K562 (cell line): ENCODE measurements around the gene CDC45. TPM values are rescaled to one million over a fixed set of nuclear protein-coding genes. Genes with fewer than 3 reads are reported as not detected.

Experiments
- CAMTA2 ChIP-seq: fragments of 250-450 bp; sonication (Bioruptor Pico); conservative IDR thresholded peaks from 2 replicates; pipeline ENCODE4 v1.5.1; 2022
- E2F3 ChIP-seq: fragments of 250-450 bp; sonication (Bioruptor Pico); IDR thresholded peaks from 2 replicates; pipeline ENCODE4 v1.4.0; 2020; ENCODE audit warnings: mild to moderate bottlenecking
- FOXA1 ChIP-seq: fragments of 450-650 bp; IDR thresholded peaks from 2 replicates; pipeline ENCODE4 v1.6.1; 2016; ENCODE audit warnings: mild to moderate bottlenecking, borderline replicate concordance
- FOXP4 ChIP-seq: sonication (generic); formaldehyde crosslinking; IDR thresholded peaks from 2 replicates; pipeline ENCODE4 v1.8.0; 2022; ENCODE audit warnings: mild to moderate bottlenecking, missing genetic modification reagents, borderline replicate concordance
- GTF2A2 ChIP-seq: IDR thresholded peaks from 2 replicates; pipeline ENCODE4 v1.6.1; 2016; ENCODE audit warnings: mild to moderate bottlenecking, missing genetic modification characterization, missing compliant biosample characterization
- HDGF ChIP-seq: fragments of 450-650 bp; IDR thresholded peaks from 2 replicates; pipeline ENCODE4 v1.6.1; 2016
- HNRNPLL ChIP-seq: fragments of 200-400 bp; formaldehyde crosslinking; IDR thresholded peaks from 2 replicates; pipeline ENCODE4 v1.6.1; 2017; ENCODE audit warnings: low read length, low read depth, mild to moderate bottlenecking; ENCODE audit not compliant: poor library complexity, severe bottlenecking
- HOMEZ ChIP-seq: fragments of 250-450 bp; sonication (Bioruptor Pico); IDR thresholded peaks from 2 replicates; pipeline ENCODE4 v1.4.0; 2020; ENCODE audit warnings: mild to moderate bottlenecking, moderate library complexity
- KAT7 ChIP-seq: sonication (generic); formaldehyde crosslinking; IDR thresholded peaks from 2 replicates; pipeline ENCODE4 v1.8.0; 2022; ENCODE audit warnings: missing genetic modification reagents, mild to moderate bottlenecking, borderline replicate concordance
- LEF1 ChIP-seq: fragments of 450-650 bp; IDR thresholded peaks from 2 replicates; pipeline ENCODE4 v1.6.1; 2016; ENCODE audit warnings: mild to moderate bottlenecking
- MYC ChIP-seq, 2 experiments: fragments of 250-450 bp in 1 of 2; sonication (Bioruptor Pico) in 1 of 2; IDR thresholded peaks; 2 replicates each; pipeline versions ENCODE4 v1.5.1 to v1.6.1; 2012 to 2021; ENCODE audit warnings: low read depth in 2 of 2, borderline replicate concordance in 1 of 2, improper control_type of control experiment in 1 of 2, low read length in 1 of 2, mild to moderate bottlenecking in 1 of 2, moderate library complexity in 1 of 2
- NR4A1 ChIP-seq, 2 experiments: fragments of 250-450 bp in 1 of 2; fragments of 450-650 bp in 1 of 2; sonication (Bioruptor Pico) in 1 of 2; IDR thresholded peaks; 2 replicates each; pipeline versions ENCODE4 v1.4.0 to v1.6.1; 2016 to 2020; ENCODE audit warnings: mild to moderate bottlenecking in 2 of 2, missing compliant biosample characterization in 1 of 2, missing genetic modification characterization in 1 of 2, moderate library complexity in 1 of 2
- PHF20 ChIP-seq: fragments of 450-650 bp; IDR thresholded peaks from 2 replicates; pipeline ENCODE4 v1.6.1; 2018; ENCODE audit not compliant: partially characterized antibody
- POU5F1 ChIP-seq: fragments of 150-350 bp; IDR thresholded peaks from 2 replicates; pipeline ENCODE4 v1.6.1; 2014; ENCODE audit warnings: borderline replicate concordance, low read length, low read depth, mild to moderate bottlenecking; ENCODE audit not compliant: partially characterized antibody
- RHOXF2B ChIP-seq: fragments of 250-450 bp; sonication (Bioruptor Pico); conservative IDR thresholded peaks from 2 replicates; pipeline ENCODE4 v1.5.1; 2021
- SMARCA4 ChIP-seq: fragments of 450-650 bp; IDR thresholded peaks from 2 replicates; pipeline ENCODE4 v1.6.1; 2016
- SOX6 ChIP-seq: fragments of 450-650 bp; IDR thresholded peaks from 2 replicates; pipeline ENCODE4 v1.6.1; 2014; ENCODE audit warnings: mild to moderate bottlenecking
- STAT6 ChIP-seq: sonication (generic); formaldehyde crosslinking; IDR thresholded peaks from 2 replicates; pipeline ENCODE4 v1.8.1; 2023; ENCODE audit warnings: mild to moderate bottlenecking, missing genetic modification reagents
- TAF1 ChIP-seq: IDR thresholded peaks from 2 replicates; pipeline ENCODE4 v1.6.1; 2011; ENCODE audit warnings: mild to moderate bottlenecking, low read length, moderate library complexity; ENCODE audit not compliant: insufficient read depth, control insufficient read depth, severe bottlenecking; ENCODE audit errors: extremely low read depth
- TGIF2 ChIP-seq: sonication (generic); formaldehyde crosslinking; IDR thresholded peaks from 2 replicates; pipeline ENCODE4 v1.8.1; 2022; ENCODE audit warnings: mild to moderate bottlenecking, missing genetic modification reagents, moderate library complexity
- ZNF121 ChIP-seq: sonication (generic); formaldehyde crosslinking; conservative IDR thresholded peaks from 2 replicates; pipeline ENCODE4 v1.8.0; 2022; ENCODE audit warnings: missing genetic modification reagents
- ZNF551 ChIP-seq: fragments of 250-450 bp; sonication (Bioruptor Pico); IDR thresholded peaks from 2 replicates; pipeline ENCODE4 v1.5.0; 2021; ENCODE audit warnings: mild to moderate bottlenecking, moderate library complexity
- ZNF707 ChIP-seq: fragments of 250-450 bp; sonication (Bioruptor Pico); conservative IDR thresholded peaks from 2 replicates; pipeline ENCODE4 v1.8.0; 2022; ENCODE audit warnings: inconsistent platforms, mild to moderate bottlenecking, moderate library complexity
- polyA plus RNA-seq, 8 experiments: library from polyadenylated mRNA; depleted of rRNA in 4 of 8; stranded (reverse) in 5 of 8; unstranded in 3 of 8; fragments of >200 nt; fragmentation: Nextera tagmentation in 2 of 8; fragmentation: Illumina TruSeq in 1 of 8; extraction: Ambion mirVana in 2 of 8; extraction: Trizol in 1 of 8; gene quantifications; 2 replicates each; pipeline versions ENCODE4 v1.2.1 to v1.2.3, GENCODE V29; 2011 to 2014; ENCODE audit warnings: inconsistent platforms in 1 of 8, missing spikeins in 1 of 8
- total RNA-seq, 7 experiments: library from RNA; depleted of rRNA in 6 of 7; stranded (reverse); fragments of >200 nt in 6 of 7; fragmentation: Illumina TruSeq in 2 of 7; extraction: Trizol in 2 of 7; gene quantifications; 2 replicates each; pipeline versions ENCODE4 v1.2.1 to v1.2.3, GENCODE V29; 2011 to 2021; ENCODE audit warnings: low replicate concordance in 1 of 7

Gene CDC45
- total and polyA plus RNA-seq, 9 of the 15 experiments (the other 6 are each of a cell fraction or from before 2014, with no cell fraction given) = 251 to 580 (median 410) TPM

GRCh38 chr22:19554834-19555404, 75.2 kb downstream of the CDC45 start (continued):
- TF ChIP-seq CAMTA2 (CRISPR knock-in tag) = no peak
- no peak for TF ChIP-seq NR4A1 (CRISPR knock-in tag; IDR thresholded peaks at IDR 0.05)
- no peak for TF ChIP-seq NR4A1 (tag; IDR thresholded peaks at IDR 0.05)
- TF ChIP-seq TGIF2 (CRISPR knock-in tag) = no peak; the same call in 1 of the 2 replicates
- TF ChIP-seq FOXA1 = no peak
- no peak for TF ChIP-seq TAF1
- no peak for TF ChIP-seq LEF1
- no peak for TF ChIP-seq HOMEZ (CRISPR knock-in tag)
- no peak for TF ChIP-seq KAT7 (CRISPR knock-in tag)
- TF ChIP-seq HDGF = no peak
- TF ChIP-seq ZNF551 (CRISPR knock-in tag) = no peak
- TF ChIP-seq GTF2A2 = no peak
- no peak for TF ChIP-seq SMARCA4
- TF ChIP-seq ZNF121 (CRISPR knock-in tag) = 0 out of 2 replicates have a peak, but pooled peaks have one; percentile 13
- TF ChIP-seq PHF20 = no peak
- no peak for TF ChIP-seq SOX6
- TF ChIP-seq POU5F1 = no peak
- TF ChIP-seq HNRNPLL = no peak
- TF ChIP-seq E2F3 (CRISPR knock-in tag) = no peak
- TF ChIP-seq MYC (IDR thresholded peaks at IDR 0.05; ENCODE audit: low read depth, low read length) = no peak
- TF ChIP-seq MYC (CRISPR knock-in tag; IDR thresholded peaks at IDR 0.05; ENCODE audit: borderline replicate concordance, low read depth) = no peak
- TF ChIP-seq FOXP4 (CRISPR knock-in tag) = 0 out of 2 replicates have a peak, but pooled peaks have one; percentile 42
- no peak for TF ChIP-seq STAT6 (CRISPR knock-in tag)
- no peak for TF ChIP-seq ZNF707 (CRISPR knock-in tag)
- TF ChIP-seq RHOXF2B = 0 out of 2 replicates have a peak, but pooled peaks have one; percentile 47
